ENCODE results near the gene DDX31. TPM values are rescaled to one million over a fixed set of nuclear protein-coding genes. Genes with fewer than 3 reads are reported as not detected.

DDX31 gene
- total and polyA plus RNA-seq, 9 donors: 9.7 to 19.6 (median 14.1) TPM

DNA sequence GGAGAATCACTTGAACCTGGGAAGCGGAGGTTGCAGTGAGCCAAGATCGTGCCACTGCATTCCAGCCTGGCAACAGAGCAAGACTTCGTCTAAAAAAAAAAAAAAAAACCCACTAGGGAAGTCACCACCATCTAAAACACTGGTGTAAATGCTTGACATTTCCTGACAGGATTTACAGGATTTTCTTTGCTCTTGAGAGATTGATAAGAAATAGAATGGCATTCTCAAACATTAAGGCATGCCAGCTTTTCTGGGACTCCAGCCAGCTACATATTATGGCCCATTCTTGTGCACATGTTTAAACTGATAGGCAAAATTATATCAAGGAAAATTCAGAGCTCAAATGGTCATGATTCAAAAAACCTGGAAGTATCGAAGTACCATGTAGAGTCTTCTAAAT is 29.2 kb upstream of the DDX31 start:
- Histone ChIP-seq H3K27ac (no peak overlapping the region), H3K36me3 (no peaks in the 10 kb centered on the region), H3K4me3 (no peak overlapping the region), H3K27me3 (no peaks in the 10 kb centered on the region), H3K9me3 (no peaks in the 10 kb centered on the region), H3K4me1 (ENCODE audit: insufficient read depth) (peaks cover 1% of the 10 kb centered on the region)
- TF ChIP-seq, protein P1, sequence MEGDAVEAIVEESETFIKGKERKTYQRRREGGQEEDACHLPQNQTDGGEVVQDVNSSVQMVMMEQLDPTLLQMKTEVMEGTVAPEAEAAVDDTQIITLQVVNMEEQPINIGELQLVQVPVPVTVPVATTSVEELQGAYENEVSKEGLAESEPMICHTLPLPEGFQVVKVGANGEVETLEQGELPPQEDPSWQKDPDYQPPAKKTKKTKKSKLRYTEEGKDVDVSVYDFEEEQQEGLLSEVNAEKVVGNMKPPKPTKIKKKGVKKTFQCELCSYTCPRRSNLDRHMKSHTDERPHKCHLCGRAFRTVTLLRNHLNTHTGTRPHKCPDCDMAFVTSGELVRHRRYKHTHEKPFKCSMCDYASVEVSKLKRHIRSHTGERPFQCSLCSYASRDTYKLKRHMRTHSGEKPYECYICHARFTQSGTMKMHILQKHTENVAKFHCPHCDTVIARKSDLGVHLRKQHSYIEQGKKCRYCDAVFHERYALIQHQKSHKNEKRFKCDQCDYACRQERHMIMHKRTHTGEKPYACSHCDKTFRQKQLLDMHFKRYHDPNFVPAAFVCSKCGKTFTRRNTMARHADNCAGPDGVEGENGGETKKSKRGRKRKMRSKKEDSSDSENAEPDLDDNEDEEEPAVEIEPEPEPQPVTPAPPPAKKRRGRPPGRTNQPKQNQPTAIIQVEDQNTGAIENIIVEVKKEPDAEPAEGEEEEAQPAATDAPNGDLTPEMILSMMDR (IDR thresholded peaks at IDR 0.05): no peak
- TF ChIP-seq EP300 (IDR thresholded peaks at IDR 0.05) (no peak), POLR2A (IDR thresholded peaks at IDR 0.05) (no peak)
- DNase-seq: no peak
- intact Hi-C loops (cut with DNase I): no loop called here
- 23 to 28% (median 25%) methylated on average over 4 of the region's 4 CpGs for WGBS, 3 donors

GRCh38 chr9:132697230-132697629 is 27.4 kb upstream of the DDX31 start:
- no peaks in the 10 kb centered on the region for H3K27me3 ChIP-seq
- intact Hi-C loops (cut with DNase I): no loop called here
- DNase-seq: no peak
- TF ChIP-seq EP300 (IDR thresholded peaks at IDR 0.05) (no peak), POLR2A (IDR thresholded peaks at IDR 0.05) (no peak)
- TF ChIP-seq, protein P1 (IDR thresholded peaks at IDR 0.05): no peak
- no peaks in the 10 kb centered on the region for H3K4me1 ChIP-seq (ENCODE audit: insufficient read depth)
- no peak overlapping the region for H3K27ac ChIP-seq
- no peaks in the 10 kb centered on the region for H3K9me3 ChIP-seq
- no peak overlapping the region for H3K4me3 ChIP-seq
- no peaks in the 10 kb centered on the region for H3K36me3 ChIP-seq

GRCh38 chr9:132694144-132694543 is 24.4 kb upstream of the DDX31 start:
- WGBS, 3 donors: 53 to 59% (median 53%) methylated on average over 2 of the region's 2 CpGs
- intact Hi-C loops (cut with DNase I): no loop called here
- no peaks in the 10 kb centered on the region for H3K36me3 ChIP-seq
- H3K4me1 ChIP-seq (ENCODE audit: insufficient read depth): no peaks in the 10 kb centered on the region
- no peaks in the 10 kb centered on the region for H3K27me3 ChIP-seq
- no peak overlapping the region for H3K27ac ChIP-seq
- no peak for TF ChIP-seq POLR2A (IDR thresholded peaks at IDR 0.05)
- TF ChIP-seq EP300 (IDR thresholded peaks at IDR 0.05): no peak
- TF ChIP-seq, protein P1 (IDR thresholded peaks at IDR 0.05): no peak
- DNase-seq: no peak
- H3K9me3 ChIP-seq: no peaks in the 10 kb centered on the region
- no peak overlapping the region for H3K4me3 ChIP-seq

GRCh38 chr9:132690696-132691095 is 20.9 kb upstream of the DDX31 start:
- no peaks in the 10 kb centered on the region for H3K27me3 ChIP-seq
- DNase-seq: no peak
- H3K36me3 ChIP-seq: no peaks in the 10 kb centered on the region
- no peak overlapping the region for H3K4me3 ChIP-seq
- H3K4me1 ChIP-seq (ENCODE audit: insufficient read depth): no peaks in the 10 kb centered on the region
- H3K9me3 ChIP-seq: no peaks in the 10 kb centered on the region
- no peak overlapping the region for H3K27ac ChIP-seq
- 53 to 58% (median 55%) methylated on average over 1 of the region's 1 CpG for WGBS, 3 donors
- TF ChIP-seq POLR2A (IDR thresholded peaks at IDR 0.05): no peak
- TF ChIP-seq, protein P1 (IDR thresholded peaks at IDR 0.05): no peak
- TF ChIP-seq EP300 (IDR thresholded peaks at IDR 0.05): no peak
- intact Hi-C loops (cut with DNase I): no loop called here

DNA sequence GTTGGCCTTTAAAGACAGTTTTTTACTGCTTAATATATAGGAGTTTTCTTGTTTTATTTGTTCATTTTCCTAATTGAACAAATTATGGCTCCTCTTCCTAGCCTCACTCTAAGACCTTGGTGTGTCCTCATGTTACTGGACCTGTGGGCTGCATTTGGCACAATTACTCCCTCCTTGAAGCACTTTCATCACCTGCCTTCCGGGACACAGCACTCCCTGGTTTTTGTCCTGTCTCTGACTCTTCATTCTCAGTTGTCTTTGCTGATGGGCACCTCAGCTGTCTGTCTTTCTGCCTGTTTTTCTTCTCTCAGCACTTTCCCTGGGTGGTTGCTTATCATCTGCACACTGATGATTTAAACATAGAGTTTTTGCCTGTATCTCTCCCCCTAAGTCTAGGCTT is 14.1 kb upstream of the DDX31 start:
- intact Hi-C loops (cut with DNase I): no loop called here
- TF ChIP-seq POLR2A (IDR thresholded peaks at IDR 0.05): no peak
- TF ChIP-seq EP300 (IDR thresholded peaks at IDR 0.05): no peak
- TF ChIP-seq, protein P1 (IDR thresholded peaks at IDR 0.05): no peak
- H3K36me3 ChIP-seq: no peaks in the 10 kb centered on the region

More for the DNA sequence above, 14.1 kb upstream of the DDX31 start:
- Histone ChIP-seq H3K27ac (no peak overlapping the region), H3K4me1 (ENCODE audit: insufficient read depth) (peaks cover 3% of the 10 kb centered on the region), H3K4me3 (no peak overlapping the region), H3K9me3 (no peaks in the 10 kb centered on the region), H3K27me3 (no peaks in the 10 kb centered on the region)
- DNase-seq: no peak
- WGBS, 3 donors: 70 to 78% (median 76%) methylated on average over 1 of the region's 1 CpG
